Transverse colon (tissue), 4 donors: ENCODE data around the gene FEV. TPM values are rescaled to one million over a fixed set of nuclear protein-coding genes. Genes with fewer than 3 reads are reported as not detected.

Source experiments
- DNase-seq: peaks from one replicate; pipeline ENCODE4 v3.0.0-alpha.2; 2019
- H3K27ac ChIP-seq, 4 donors: fragments of 200-600 bp; sonication (generic); 2 replicates each; pipeline ENCODE4 v1.5.1; 2016 to 2018; ENCODE audit warnings: inconsistent platforms in 4 of 4
- H3K27me3 ChIP-seq: fragments of 200-600 bp; sonication (generic); 2 replicates; pipeline ENCODE4 v1.5.1; 2017; ENCODE audit warnings: inconsistent platforms
- H3K36me3 ChIP-seq, 4 donors: fragments of 200-600 bp; sonication (generic); 2 replicates each; pipeline ENCODE4 v1.5.1; 2017 to 2019; ENCODE audit warnings: inconsistent platforms in 4 of 4
- H3K4me1 ChIP-seq, 4 donors: fragments of 200-600 bp; sonication (generic); 2 replicates each; pipeline ENCODE4 v1.5.1; 2017 to 2020; ENCODE audit warnings: inconsistent platforms in 4 of 4
- H3K4me3 ChIP-seq, 4 donors: fragments of 200-600 bp; sonication (generic); 1 replicate in 1 of 4; 2 replicates in 3 of 4; pipeline versions ENCODE4 v1.5.1 to v1.6.1; 2017 to 2019; ENCODE audit warnings: inconsistent platforms in 4 of 4
- H3K9me3 ChIP-seq, 2 donors: fragments of 200-600 bp; sonication (generic); 2 replicates each; pipeline ENCODE4 v1.5.1; 2017 to 2019; ENCODE audit warnings: inconsistent platforms in 2 of 2
- EP300 ChIP-seq: sonication (generic); formaldehyde crosslinking; IDR thresholded peaks from one replicate; pipeline ENCODE4 v1.6.1; 2017; ENCODE audit warnings: antibody characterized with exemption, low read depth
- POLR2A ChIP-seq: fragments of 450-650 bp; IDR thresholded peaks from one replicate; pipeline ENCODE4 v1.6.1; 2016; ENCODE audit warnings: antibody characterized with exemption, mild to moderate bottlenecking, moderate library complexity
- POLR2AphosphoS5 ChIP-seq, 3 donors: sonication (generic); formaldehyde crosslinking; IDR thresholded peaks; one replicate each; pipeline ENCODE4 v1.6.1; 2016; ENCODE audit warnings: antibody characterized with exemption in 3 of 3
- WGBS, 2 donors: methylation state at CpG; one replicate each; pipeline ENCODE4 v1.1.5; 2018; ENCODE audit warnings: low coverage in 1 of 2; 5-methylcytosine and 5-hydroxymethylcytosine counted together
- in situ Hi-C, 4 donors: fragments of 200-750 bp; cut with MboI; loops; one replicate each; pipeline versions ENCODE4 v1.15.0 to v1.15.1; 2017; ENCODE audit warnings: low sequenced_read_pairs in 3 of 4, low pct_ligation_motif_present in 1 of 4, low pct_unique_long_range_greater_than_20kb in 1 of 4
- intact Hi-C: fragments of 100-400 bp; cut with DNase I; formaldehyde crosslinking; loops from one replicate; pipeline ENCODE4 v1.15.1; 2023; ENCODE audit warnings: low total_unique reads
- total RNA-seq, 4 donors: library from RNA; depleted of rRNA; stranded (reverse); fragments of >200 nt; gene quantifications; one replicate each; pipeline ENCODE4 v1.1.0, GENCODE V29; 2016
- TF ChIP-seq, protein P1 (sequence below), 5 experiments: fragments of 200-600 bp in 3 of 5; fragments of 450-650 bp in 2 of 5; sonication (generic) in 3 of 5; IDR thresholded peaks; 1 replicate in 2 of 5; 2 replicates in 3 of 5; pipeline ENCODE4 v1.5.1; 2016 to 2017; ENCODE audit warnings: antibody characterized with exemption in 5 of 5, inconsistent platforms in 3 of 5, mild to moderate bottlenecking in 2 of 5, moderate library complexity in 1 of 5

The FEV gene
- total RNA-seq, 4 donors from 2014 or later, result 1.9 to 8.2 TPM; not detected in 2

DNA sequence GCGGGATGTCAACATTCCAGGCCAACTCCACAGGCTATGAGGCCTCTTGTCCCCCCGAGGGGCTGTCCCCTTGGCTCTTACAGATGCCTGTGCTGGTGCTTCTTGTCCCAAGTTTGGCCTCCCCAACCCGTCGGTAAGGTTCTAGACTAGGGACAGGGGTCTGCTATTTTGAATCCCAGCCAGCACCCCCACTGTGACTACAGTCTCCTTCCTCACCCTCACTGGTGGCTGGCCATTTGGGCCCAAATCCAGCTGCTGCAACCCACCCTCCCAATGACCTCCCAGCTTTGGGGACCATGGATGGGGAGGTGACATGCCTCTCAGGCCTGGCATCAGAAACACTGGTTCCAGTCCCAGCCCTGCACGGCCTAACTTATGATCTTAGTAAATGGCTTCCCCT, 37.6 kb upstream of the FEV start:
- TF ChIP-seq POLR2A, result no peak
- TF ChIP-seq POLR2AphosphoS5 (IDR thresholded peaks at IDR 0.05), result no peak
- TF ChIP-seq, protein P1, sequence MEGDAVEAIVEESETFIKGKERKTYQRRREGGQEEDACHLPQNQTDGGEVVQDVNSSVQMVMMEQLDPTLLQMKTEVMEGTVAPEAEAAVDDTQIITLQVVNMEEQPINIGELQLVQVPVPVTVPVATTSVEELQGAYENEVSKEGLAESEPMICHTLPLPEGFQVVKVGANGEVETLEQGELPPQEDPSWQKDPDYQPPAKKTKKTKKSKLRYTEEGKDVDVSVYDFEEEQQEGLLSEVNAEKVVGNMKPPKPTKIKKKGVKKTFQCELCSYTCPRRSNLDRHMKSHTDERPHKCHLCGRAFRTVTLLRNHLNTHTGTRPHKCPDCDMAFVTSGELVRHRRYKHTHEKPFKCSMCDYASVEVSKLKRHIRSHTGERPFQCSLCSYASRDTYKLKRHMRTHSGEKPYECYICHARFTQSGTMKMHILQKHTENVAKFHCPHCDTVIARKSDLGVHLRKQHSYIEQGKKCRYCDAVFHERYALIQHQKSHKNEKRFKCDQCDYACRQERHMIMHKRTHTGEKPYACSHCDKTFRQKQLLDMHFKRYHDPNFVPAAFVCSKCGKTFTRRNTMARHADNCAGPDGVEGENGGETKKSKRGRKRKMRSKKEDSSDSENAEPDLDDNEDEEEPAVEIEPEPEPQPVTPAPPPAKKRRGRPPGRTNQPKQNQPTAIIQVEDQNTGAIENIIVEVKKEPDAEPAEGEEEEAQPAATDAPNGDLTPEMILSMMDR (IDR thresholded peaks at IDR 0.05), result no peak
- no peak for TF ChIP-seq EP300
- no peak overlapping the region for H3K27ac ChIP-seq
- H3K4me1 ChIP-seq, result no peaks in the 10 kb centered on the region
- no peak for DNase-seq
- WGBS, 2 donors, result 84 to 90% methylated on average over 2 to 5 of the region's 5 CpGs
- in situ Hi-C loops (loop anchor here in 1 of 4 donors (10.0 kb wide), 1 partner anchor 132 kb away; no protein-coding TSS in a partner anchor), intact Hi-C loops (no loop called here)
- no peak overlapping the region for H3K4me3 ChIP-seq
- no peaks in the 10 kb centered on the region for H3K36me3 ChIP-seq
- H3K9me3 ChIP-seq, result no peaks in the 10 kb centered on the region
- H3K27me3 ChIP-seq, result no peaks in the 10 kb centered on the region

DNA sequence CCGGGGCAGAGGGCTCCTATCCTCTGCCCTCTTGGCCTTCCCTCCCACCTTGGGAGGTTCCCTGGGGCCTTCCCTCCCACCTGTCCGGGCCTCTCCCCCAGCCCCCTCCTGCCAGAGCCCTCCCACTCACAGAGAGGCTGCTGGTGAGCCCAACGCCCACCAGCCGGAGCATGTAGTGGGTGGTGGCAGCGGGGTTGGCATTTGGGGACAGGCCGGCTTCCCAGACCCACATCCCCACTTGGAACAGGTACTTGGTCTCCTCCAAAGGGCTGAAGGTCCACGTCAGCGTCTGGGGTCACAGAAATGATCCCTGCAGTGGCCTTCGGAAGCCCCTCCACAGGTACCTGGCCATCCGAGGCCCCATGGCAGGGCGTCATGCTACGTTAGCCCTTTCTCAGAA, 37.1 kb upstream of the FEV start:
- WGBS, 2 donors, result 88% methylated on average over 12 of the region's 12 CpGs; no CpG with 5 or more reads in 1 of the 2 donors
- H3K4me3 ChIP-seq, result no peak overlapping the region
- in situ Hi-C loops, result loop anchor here in 1 of 4 donors (10.0 kb wide), 1 partner anchor 133 kb away; no protein-coding TSS in a partner anchor
- no peaks in the 10 kb centered on the region for H3K36me3 ChIP-seq
- H3K27ac ChIP-seq, result no peak overlapping the region
- no peaks in the 10 kb centered on the region for H3K27me3 ChIP-seq
- TF ChIP-seq POLR2AphosphoS5 (IDR thresholded peaks at IDR 0.05), result no peak
- TF ChIP-seq, protein P1 (IDR thresholded peaks at IDR 0.05), result no peak
- no peak for DNase-seq
- intact Hi-C loops, result no loop called here
- no peaks in the 10 kb centered on the region for H3K9me3 ChIP-seq
- H3K4me1 ChIP-seq, result no peaks in the 10 kb centered on the region

DNA sequence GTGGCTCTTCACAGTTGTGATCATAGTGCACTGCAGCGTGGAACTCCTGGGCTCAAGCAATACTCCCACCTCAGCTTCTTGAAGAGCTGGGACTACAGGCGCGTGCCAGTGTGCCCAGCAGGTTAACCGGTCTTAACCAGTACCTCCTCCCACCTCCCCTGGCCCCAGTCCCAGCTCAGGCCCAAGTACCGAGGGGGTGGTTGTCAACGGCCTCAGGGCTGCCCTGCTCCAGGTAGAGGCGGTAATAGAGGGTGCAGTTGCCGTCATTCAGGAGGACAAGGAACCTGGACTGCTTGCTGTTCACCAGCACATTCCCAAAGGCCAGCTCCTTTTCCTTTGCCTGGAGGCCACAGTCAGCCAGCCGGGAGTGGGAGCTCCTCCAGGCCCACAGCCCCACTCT, 36.6 kb upstream of the FEV start:
- no peak for DNase-seq
- no peaks in the 10 kb centered on the region for H3K27me3 ChIP-seq
- intact Hi-C loops (no loop called here), in situ Hi-C loops (loop anchor here in 1 of 4 donors (10.0 kb wide), 1 partner anchor 133 kb away; no protein-coding TSS in a partner anchor)
- no peaks in the 10 kb centered on the region for H3K36me3 ChIP-seq
- H3K27ac ChIP-seq, result no peak overlapping the region
- WGBS, 2 donors, result 68 to 100% methylated on average over 2 to 9 of the region's 9 CpGs
- no peak overlapping the region for H3K4me3 ChIP-seq
- no peaks in the 10 kb centered on the region for H3K9me3 ChIP-seq
- no peaks in the 10 kb centered on the region for H3K4me1 ChIP-seq
- TF ChIP-seq POLR2A (no peak), POLR2AphosphoS5 (IDR thresholded peaks at IDR 0.05) (no peak), EP300 (no peak)
- TF ChIP-seq, protein P1 (IDR thresholded peaks at IDR 0.05), result no peak

DNA sequence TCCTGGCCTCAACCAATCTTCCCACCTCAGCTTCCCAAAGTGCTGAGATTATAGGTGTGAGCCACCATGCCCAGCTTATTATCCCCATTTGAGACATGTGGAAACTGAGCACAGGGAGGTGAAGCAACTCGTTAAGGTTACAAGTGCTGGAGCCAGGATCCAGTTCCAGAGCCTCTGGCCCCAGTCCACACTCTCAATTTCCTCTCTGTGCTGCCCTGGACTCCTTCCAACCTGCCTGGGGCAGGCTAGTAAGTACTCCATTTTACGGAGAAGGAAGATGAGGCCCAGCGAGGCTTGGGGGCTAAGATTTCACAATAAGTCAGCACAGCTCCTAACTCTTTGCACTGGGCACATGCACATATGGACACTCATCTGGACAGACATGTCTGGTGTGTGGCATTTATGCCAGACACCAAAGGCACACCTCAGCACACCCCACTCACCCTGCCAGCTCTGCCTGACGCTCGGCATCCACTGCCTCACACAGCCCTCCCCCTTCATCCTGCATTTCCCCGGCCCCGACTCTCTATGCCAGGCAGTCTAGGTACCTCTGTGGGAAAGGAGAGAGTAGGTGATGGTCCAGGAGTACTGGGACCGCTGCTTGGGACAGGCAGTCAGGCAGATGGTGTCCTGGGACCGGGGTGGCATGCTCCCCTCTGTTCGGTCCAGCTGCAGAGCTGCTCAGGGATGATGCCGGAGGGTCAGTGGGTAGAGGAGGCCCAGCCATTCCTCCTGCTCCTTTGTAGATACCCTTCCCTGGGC, 35.8 kb upstream of the FEV start:
- 73% methylated on average over 11 of the region's 11 CpGs; no CpG with 5 or more reads in 1 of the 2 donors for WGBS, 2 donors

More for the DNA sequence above, 35.8 kb upstream of the FEV start:
- TF ChIP-seq, protein P1 (IDR thresholded peaks at IDR 0.05), result no peak
- no peak for TF ChIP-seq POLR2A
- no peak for TF ChIP-seq POLR2AphosphoS5 (IDR thresholded peaks at IDR 0.05)
- no peak for TF ChIP-seq EP300
- Histone ChIP-seq H3K27ac (no peak overlapping the region), H3K36me3 (no peaks in the 10 kb centered on the region), H3K4me3 (no peak overlapping the region), H3K4me1 (no peaks in the 10 kb centered on the region), H3K27me3 (no peaks in the 10 kb centered on the region), H3K9me3 (no peaks in the 10 kb centered on the region)
- in situ Hi-C loops, result loop anchor here in 1 of 4 donors (10.0 kb wide), 1 partner anchor 134 kb away; no protein-coding TSS in a partner anchor
- intact Hi-C loops, result no loop called here
- no peak for DNase-seq
